Measurements from ENCODE around the gene C1orf210. TPM values are rescaled to one million over a fixed set of nuclear protein-coding genes. Genes with fewer than 3 reads are reported as not detected.

Gene C1orf210
- total and polyA plus RNA-seq, 2 experiments from 2014 or later, result 32.3 to 47.4 TPM

DNA sequence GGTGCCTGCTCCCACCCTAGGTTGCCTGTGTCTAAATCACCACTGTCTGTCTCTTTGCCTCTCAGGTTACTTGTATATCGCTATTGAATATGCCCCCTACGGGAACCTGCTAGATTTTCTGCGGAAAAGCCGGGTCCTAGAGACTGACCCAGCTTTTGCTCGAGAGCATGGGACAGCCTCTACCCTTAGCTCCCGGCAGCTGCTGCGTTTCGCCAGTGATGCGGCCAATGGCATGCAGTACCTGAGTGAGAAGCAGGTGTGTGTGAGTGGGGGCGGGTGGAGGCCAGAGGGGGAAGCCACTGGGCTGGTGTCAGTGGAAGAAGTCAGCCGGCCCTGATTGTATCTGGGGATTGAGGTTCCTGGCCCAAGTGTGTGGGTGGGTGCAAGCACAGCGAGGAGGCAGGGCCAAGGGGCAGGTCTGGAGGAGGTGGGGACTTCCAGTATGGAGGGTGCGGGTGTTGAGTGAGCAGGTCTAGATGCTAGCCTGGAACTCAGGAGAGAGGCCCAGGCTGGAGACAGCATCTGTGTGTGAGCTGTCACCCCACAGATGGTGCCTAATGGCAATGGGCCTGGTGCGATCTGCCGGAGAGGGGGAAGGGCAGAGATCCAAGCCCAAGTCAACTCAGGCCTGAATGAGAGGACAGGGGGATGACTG is 32.6 kb upstream of the C1orf210 start:
- Histone ChIP-seq H3K79me2 (no peaks in the 10 kb centered on the region), H3K36me3 (replicated peaks; ENCODE audit: insufficient read depth, low read depth) (no peaks in the 10 kb centered on the region), H3K27me3 (no peaks in the 10 kb centered on the region), H2AFZ (no peak overlapping the region), H3K9me2 (replicated peaks; ENCODE audit: insufficient read depth) (no peaks in the 10 kb centered on the region), H3K27ac (no peak overlapping the region), H3K4me1 (ENCODE audit: insufficient read depth) (no peaks in the 10 kb centered on the region), H3K9me3 (ENCODE audit: low read depth) (no peaks in the 10 kb centered on the region), H3K4me2 (no peak overlapping the region), H3K4me3 (no peak overlapping the region), H4K20me1 (ENCODE audit: insufficient read depth, poor library complexity, severe bottlenecking) (no peaks in the 10 kb centered on the region)
- WGBS (ENCODE audit: low lambda C conversion rate, missing lambda C conversion rate), result 87% methylated on average over 14 of the region's 15 CpGs
- no peak for TF ChIP-seq EZH2phosphoT487 (IDR thresholded peaks at IDR 0.05; ENCODE audit: low read depth, severe bottlenecking, unreplicated experiment)
- TF ChIP-seq, protein P1, sequence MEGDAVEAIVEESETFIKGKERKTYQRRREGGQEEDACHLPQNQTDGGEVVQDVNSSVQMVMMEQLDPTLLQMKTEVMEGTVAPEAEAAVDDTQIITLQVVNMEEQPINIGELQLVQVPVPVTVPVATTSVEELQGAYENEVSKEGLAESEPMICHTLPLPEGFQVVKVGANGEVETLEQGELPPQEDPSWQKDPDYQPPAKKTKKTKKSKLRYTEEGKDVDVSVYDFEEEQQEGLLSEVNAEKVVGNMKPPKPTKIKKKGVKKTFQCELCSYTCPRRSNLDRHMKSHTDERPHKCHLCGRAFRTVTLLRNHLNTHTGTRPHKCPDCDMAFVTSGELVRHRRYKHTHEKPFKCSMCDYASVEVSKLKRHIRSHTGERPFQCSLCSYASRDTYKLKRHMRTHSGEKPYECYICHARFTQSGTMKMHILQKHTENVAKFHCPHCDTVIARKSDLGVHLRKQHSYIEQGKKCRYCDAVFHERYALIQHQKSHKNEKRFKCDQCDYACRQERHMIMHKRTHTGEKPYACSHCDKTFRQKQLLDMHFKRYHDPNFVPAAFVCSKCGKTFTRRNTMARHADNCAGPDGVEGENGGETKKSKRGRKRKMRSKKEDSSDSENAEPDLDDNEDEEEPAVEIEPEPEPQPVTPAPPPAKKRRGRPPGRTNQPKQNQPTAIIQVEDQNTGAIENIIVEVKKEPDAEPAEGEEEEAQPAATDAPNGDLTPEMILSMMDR (IDR thresholded peaks at IDR 0.05; ENCODE audit: poor library complexity), result no peak
- TF ChIP-seq EZH2 (IDR thresholded peaks at IDR 0.05; ENCODE audit: borderline replicate concordance), result no peak
- DNase-seq (ENCODE audit: low spot score), result no peak

DNA sequence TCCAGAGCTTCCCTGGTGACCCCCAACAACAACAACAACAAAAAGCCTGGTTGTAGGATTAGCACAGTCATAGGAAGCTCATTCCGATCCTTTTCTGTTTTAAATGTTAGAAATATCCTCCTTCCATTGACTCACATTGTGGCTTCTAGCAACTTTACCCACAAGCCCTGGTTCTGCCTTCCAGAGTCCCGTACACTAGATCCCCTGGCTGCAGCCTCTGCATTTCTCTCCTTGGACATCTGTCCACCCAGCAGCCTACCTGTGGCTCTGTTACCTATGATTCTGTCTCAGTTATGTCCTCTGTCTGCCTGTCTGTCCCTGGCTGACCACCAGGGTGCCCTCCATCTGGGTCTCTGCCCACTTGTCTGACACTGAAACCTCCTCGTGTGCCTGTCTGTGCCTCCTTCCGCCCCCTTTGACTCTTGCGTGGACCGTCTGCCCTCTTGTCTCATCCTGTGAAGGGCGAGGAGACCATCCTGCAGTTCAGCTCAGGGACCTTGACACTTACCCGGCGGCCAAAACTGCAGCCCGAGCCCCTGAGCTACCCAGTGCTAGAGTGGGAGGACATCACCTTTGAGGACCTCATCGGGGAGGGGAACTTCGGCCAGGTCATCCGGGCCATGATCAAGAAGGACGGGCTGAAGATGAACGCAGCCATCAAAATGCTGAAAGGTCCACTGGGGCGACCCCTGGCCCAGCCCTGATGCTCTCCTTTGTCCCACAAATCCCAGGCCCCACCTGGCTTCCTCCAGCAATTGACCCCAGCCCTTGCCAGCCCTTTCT is 31.5 kb upstream of the C1orf210 start:
- no peaks in the 10 kb centered on the region for H3K9me2 ChIP-seq (replicated peaks; ENCODE audit: insufficient read depth)
- no peaks in the 10 kb centered on the region for H3K36me3 ChIP-seq (replicated peaks; ENCODE audit: insufficient read depth, low read depth)
- H3K4me1 ChIP-seq (ENCODE audit: insufficient read depth), result no peaks in the 10 kb centered on the region
- no peak overlapping the region for H3K4me3 ChIP-seq
- TF ChIP-seq EZH2phosphoT487 (IDR thresholded peaks at IDR 0.05; ENCODE audit: low read depth, severe bottlenecking, unreplicated experiment) (no peak), EZH2 (IDR thresholded peaks at IDR 0.05; ENCODE audit: borderline replicate concordance) (no peak)
- TF ChIP-seq, protein P1 (IDR thresholded peaks at IDR 0.05; ENCODE audit: poor library complexity), result no peak
- H3K27ac ChIP-seq, result no peak overlapping the region
- no peaks in the 10 kb centered on the region for H3K79me2 ChIP-seq
- 90% methylated on average over 16 of the region's 16 CpGs for WGBS (ENCODE audit: low lambda C conversion rate, missing lambda C conversion rate)
- H3K4me2 ChIP-seq, result no peak overlapping the region
- DNase-seq (ENCODE audit: low spot score), result no peak
- H2AFZ ChIP-seq, result no peak overlapping the region
- H4K20me1 ChIP-seq (ENCODE audit: insufficient read depth, poor library complexity, severe bottlenecking), result no peaks in the 10 kb centered on the region
- H3K9me3 ChIP-seq (ENCODE audit: low read depth), result no peaks in the 10 kb centered on the region
- H3K27me3 ChIP-seq, result no peaks in the 10 kb centered on the region

DNA sequence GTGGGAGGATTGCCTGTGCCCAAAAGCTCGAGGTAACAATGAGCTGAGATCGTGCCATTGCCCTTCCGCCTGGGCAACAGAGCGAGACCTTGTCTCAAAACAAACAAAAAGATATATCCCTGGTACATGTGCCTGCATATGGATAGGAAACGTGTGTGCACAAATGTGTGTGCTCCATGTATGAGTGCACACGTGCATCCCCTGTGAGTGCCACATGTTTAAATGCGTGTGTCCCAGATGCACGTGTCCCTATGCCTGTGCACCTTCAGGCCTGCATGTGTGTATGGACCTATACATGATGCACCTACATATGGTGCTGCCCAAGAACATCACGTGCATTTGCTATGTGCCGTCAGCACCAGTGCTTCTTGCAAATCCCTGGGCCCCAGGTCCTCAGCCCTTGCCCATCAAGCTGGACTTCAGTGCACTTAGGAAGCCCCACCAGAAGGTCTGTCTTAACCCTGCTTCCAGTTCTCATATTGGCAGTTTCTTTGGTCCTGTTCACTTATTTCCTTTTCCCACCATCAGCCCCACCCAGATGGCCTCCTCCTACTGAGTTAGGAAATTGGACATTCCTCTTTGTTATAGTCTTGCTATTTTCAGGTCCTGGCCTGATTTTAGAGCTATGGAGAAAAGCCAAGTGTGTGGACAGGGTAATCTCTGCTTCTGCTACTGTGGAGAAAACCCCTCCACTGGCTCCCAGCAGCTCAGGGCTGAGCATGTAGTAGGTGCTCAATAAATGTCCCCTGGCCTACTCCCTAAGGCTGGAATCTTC is 30.8 kb upstream of the C1orf210 start:
- no peak overlapping the region for H3K4me2 ChIP-seq
- H3K9me2 ChIP-seq (replicated peaks; ENCODE audit: insufficient read depth), result no peaks in the 10 kb centered on the region
- no peaks in the 10 kb centered on the region for H3K9me3 ChIP-seq (ENCODE audit: low read depth)
- no peaks in the 10 kb centered on the region for H4K20me1 ChIP-seq (ENCODE audit: insufficient read depth, poor library complexity, severe bottlenecking)
- H3K79me2 ChIP-seq, result no peaks in the 10 kb centered on the region
- TF ChIP-seq, protein P1 (IDR thresholded peaks at IDR 0.05; ENCODE audit: poor library complexity), result no peak
- TF ChIP-seq EZH2 (IDR thresholded peaks at IDR 0.05; ENCODE audit: borderline replicate concordance) (no peak), EZH2phosphoT487 (IDR thresholded peaks at IDR 0.05; ENCODE audit: low read depth, severe bottlenecking, unreplicated experiment) (no peak)
- H3K27ac ChIP-seq, result no peak overlapping the region
- no peaks in the 10 kb centered on the region for H3K27me3 ChIP-seq
- no peak overlapping the region for H2AFZ ChIP-seq
- 95% methylated on average over 10 of the region's 10 CpGs for WGBS (ENCODE audit: low lambda C conversion rate, missing lambda C conversion rate)
- no peaks in the 10 kb centered on the region for H3K36me3 ChIP-seq (replicated peaks; ENCODE audit: insufficient read depth, low read depth)
- H3K4me3 ChIP-seq, result no peak overlapping the region
- no peaks in the 10 kb centered on the region for H3K4me1 ChIP-seq (ENCODE audit: insufficient read depth)
- no peak for DNase-seq (ENCODE audit: low spot score)
